PC-3 (cell line): ENCODE results near the gene SEL1L2. TPM values are rescaled to one million over a fixed set of nuclear protein-coding genes. Genes with fewer than 3 reads are reported as not detected.

Experiments used
- ATAC-seq: fragments of 200-7000 bp; cut with Tn5 transposase; 2 replicates; pipeline ENCODE4 v1.9.1; 2020; ENCODE audit warnings: mild to moderate bottlenecking, moderate library complexity
- BruUV-seq: library from RNA; stranded (reverse); fragments of 400-500 nt; replicated peaks from 2 replicates; lab custom pipeline; 2021; lab: Mats Ljungman, UMichigan
- CTCF ChIA-PET: fragments of 300-600 bp; sonication (Branson Sonifier 250); formaldehyde crosslinking; loops from one replicate; lab custom pipeline; 2022; ENCODE audit warnings: antibody characterized with exemption; lab: Charles Lee
- POLR2A ChIA-PET: fragments of 300-600 bp; sonication (Branson Sonifier 250); formaldehyde crosslinking; loops from one replicate; lab custom pipeline; 2022; ENCODE audit warnings: antibody characterized with exemption; ENCODE audit not compliant: unreplicated experiment; lab: Charles Lee
- DNase-seq: peaks from one replicate; pipeline ENCODE4 v3.0.0-alpha.2; 2015
- H2AFZ ChIP-seq: fragments of 300-600 bp; sonication (generic); 2 replicates; pipeline ENCODE4 v1.6.0; 2016; ENCODE audit warnings: antibody characterized with exemption, low read length
- H3F3A ChIP-seq: fragments of 300-600 bp; sonication (generic); one replicate; pipeline ENCODE4 v1.6.0; 2017; ENCODE audit warnings: antibody characterized with exemption, low read length, control low read depth, mild to moderate bottlenecking; ENCODE audit not compliant: unreplicated experiment
- H3K27ac ChIP-seq: fragments of 300-600 bp; sonication (generic); 2 replicates; pipeline ENCODE4 v1.5.1; 2016; ENCODE audit warnings: mild to moderate bottlenecking, low read length
- H3K27me3 ChIP-seq: fragments of 300-600 bp; sonication (generic); 2 replicates; pipeline ENCODE4 v1.6.1; 2016; ENCODE audit warnings: low read length, mixed read lengths
- H3K36me3 ChIP-seq: fragments of 300-600 bp; sonication (generic); 2 replicates; pipeline ENCODE4 v1.6.1; 2016; ENCODE audit warnings: low read depth, mixed run types, low read length, mixed read lengths
- H3K4me1 ChIP-seq: fragments of 300-600 bp; sonication (generic); 2 replicates; pipeline ENCODE4 v1.5.1; 2016; ENCODE audit warnings: low read length; ENCODE audit not compliant: insufficient read depth
- H3K4me2 ChIP-seq: fragments of 300-600 bp; sonication (generic); 2 replicates; pipeline ENCODE4 v1.6.0; 2016; ENCODE audit warnings: low read length
- H3K4me3 ChIP-seq: fragments of 300-600 bp; sonication (generic); 2 replicates; pipeline ENCODE4 v1.5.1; 2016; ENCODE audit warnings: mild to moderate bottlenecking, low read length, mixed read lengths
- H3K79me2 ChIP-seq: fragments of 300-600 bp; sonication (generic); 2 replicates; pipeline ENCODE4 v1.6.1; 2017; ENCODE audit warnings: low read length, mixed read lengths
- H3K9ac ChIP-seq: fragments of 300-600 bp; sonication (generic); 2 replicates; pipeline ENCODE4 v1.6.0; 2016; ENCODE audit warnings: mild to moderate bottlenecking, low read length
- H3K9me2 ChIP-seq: fragments of 300-600 bp; sonication (generic); replicated peaks from 2 replicates; pipeline ENCODE4 v1.6.1; 2016; ENCODE audit warnings: mixed run types, low read length, mixed read lengths
- H3K9me3 ChIP-seq: fragments of 300-600 bp; sonication (generic); 2 replicates; pipeline ENCODE4 v1.6.1; 2016; ENCODE audit warnings: low read length, mixed read lengths
- H4K20me1 ChIP-seq: fragments of 300-600 bp; sonication (generic); 2 replicates; pipeline ENCODE4 v1.6.1; 2016; ENCODE audit warnings: low read length, mixed read lengths
- EZH2 ChIP-seq: fragments of 300-600 bp; sonication (generic); IDR thresholded peaks from one replicate; pipeline ENCODE4 v1.6.1; 2017; ENCODE audit warnings: antibody characterized with exemption, mild to moderate bottlenecking, low read length; ENCODE audit not compliant: unreplicated experiment
- EZH2phosphoT487 ChIP-seq: fragments of 300-600 bp; sonication (generic); IDR thresholded peaks from 2 replicates; pipeline ENCODE4 v1.6.1; 2018; ENCODE audit warnings: mild to moderate bottlenecking, antibody characterized with exemption, low read length, borderline replicate concordance
- intact Hi-C: fragments of 100-400 bp; cut with micrococcal nuclease; formaldehyde crosslinking; loops from 2 replicates; pipeline ENCODE4 v1.9.0; 2023
- total RNA-seq: library from RNA; depleted of rRNA; stranded (reverse); fragments of >200 nt; gene quantifications from 2 replicates; pipeline ENCODE4 v1.2.3, GENCODE V29; 2014
- TF ChIP-seq, protein P1 (sequence below): fragments of 300-600 bp; sonication (generic); conservative IDR thresholded peaks from 2 replicates; pipeline ENCODE4 v1.5.1; 2017; ENCODE audit warnings: antibody characterized with exemption, low read depth, mild to moderate bottlenecking, low read length

Gene SEL1L2
- total RNA-seq, 1 experiment from 2014 or later: not detected

- POLR2A ChIA-PET: no interaction called here
- H3K4me3 ChIP-seq: no peak overlapping the region
- no peaks in the 10 kb centered on the region for H3K79me2 ChIP-seq
- CTCF ChIA-PET: interaction anchor here (0.7 kb wide), 1 partner anchor 97 kb away, joined by 3 read pairs; no protein-coding TSS in a partner anchor
- peaks cover 18% of the 10 kb centered on the region for H3K4me1 ChIP-seq
- H3K4me2 ChIP-seq: peak overlapping the region; percentile 41
- ATAC-seq (no peak), DNase-seq (peak; percentile 46)
- no peaks in the 10 kb centered on the region for H3K9me3 ChIP-seq
- BruUV-seq: no TSS peak
- H3K9me2 ChIP-seq: no peaks in the 10 kb centered on the region
- H3F3A ChIP-seq: no peaks in the 10 kb centered on the region
- H3K27ac ChIP-seq: no peak overlapping the region
- no peaks in the 10 kb centered on the region for H3K27me3 ChIP-seq
- intact Hi-C loops: no loop called here
- TF ChIP-seq, protein P1, sequence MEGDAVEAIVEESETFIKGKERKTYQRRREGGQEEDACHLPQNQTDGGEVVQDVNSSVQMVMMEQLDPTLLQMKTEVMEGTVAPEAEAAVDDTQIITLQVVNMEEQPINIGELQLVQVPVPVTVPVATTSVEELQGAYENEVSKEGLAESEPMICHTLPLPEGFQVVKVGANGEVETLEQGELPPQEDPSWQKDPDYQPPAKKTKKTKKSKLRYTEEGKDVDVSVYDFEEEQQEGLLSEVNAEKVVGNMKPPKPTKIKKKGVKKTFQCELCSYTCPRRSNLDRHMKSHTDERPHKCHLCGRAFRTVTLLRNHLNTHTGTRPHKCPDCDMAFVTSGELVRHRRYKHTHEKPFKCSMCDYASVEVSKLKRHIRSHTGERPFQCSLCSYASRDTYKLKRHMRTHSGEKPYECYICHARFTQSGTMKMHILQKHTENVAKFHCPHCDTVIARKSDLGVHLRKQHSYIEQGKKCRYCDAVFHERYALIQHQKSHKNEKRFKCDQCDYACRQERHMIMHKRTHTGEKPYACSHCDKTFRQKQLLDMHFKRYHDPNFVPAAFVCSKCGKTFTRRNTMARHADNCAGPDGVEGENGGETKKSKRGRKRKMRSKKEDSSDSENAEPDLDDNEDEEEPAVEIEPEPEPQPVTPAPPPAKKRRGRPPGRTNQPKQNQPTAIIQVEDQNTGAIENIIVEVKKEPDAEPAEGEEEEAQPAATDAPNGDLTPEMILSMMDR: no peak
- TF ChIP-seq EZH2 (no peak), EZH2phosphoT487 (no peak)
- no peak overlapping the region for H2AFZ ChIP-seq
- no peaks in the 10 kb centered on the region for H3K36me3 ChIP-seq
- no peak overlapping the region for H3K9ac ChIP-seq
- H4K20me1 ChIP-seq: no peaks in the 10 kb centered on the region
Observed at GRCh38 chr20:13922241-13922640, 68.2 kb downstream of the SEL1L2 start.

DNA sequence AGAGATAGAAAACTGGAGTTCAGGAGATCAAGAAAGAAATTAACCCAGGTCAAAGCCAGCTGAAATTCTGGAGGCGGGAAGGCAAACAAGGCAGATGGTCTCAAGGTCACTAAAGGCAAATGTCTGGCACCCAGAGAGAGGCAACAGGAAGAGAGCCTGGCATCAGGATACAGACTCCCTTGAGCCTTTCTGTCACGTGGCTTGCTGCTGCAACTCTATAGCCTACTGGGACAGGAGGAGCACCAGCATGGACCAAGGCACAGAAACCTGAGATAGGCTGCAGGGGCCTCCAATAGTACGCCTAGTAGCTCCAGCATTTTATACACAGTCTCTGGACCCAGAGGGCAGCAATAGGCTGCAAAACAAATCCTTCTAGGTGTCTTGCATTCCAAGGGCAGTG is 75.1 kb downstream of the SEL1L2 start:
- H3K27me3 ChIP-seq: no peaks in the 10 kb centered on the region
- no peak overlapping the region for H2AFZ ChIP-seq
- DNase-seq (no peak), ATAC-seq (peak; percentile 46)
- H3K9me3 ChIP-seq: no peaks in the 10 kb centered on the region
- H3K36me3 ChIP-seq: no peaks in the 10 kb centered on the region
- TF ChIP-seq EZH2phosphoT487 (no peak), EZH2 (no peak)
- TF ChIP-seq, protein P1: no peak
- H3K4me2 ChIP-seq: no peak overlapping the region
- no peaks in the 10 kb centered on the region for H3K9me2 ChIP-seq
- no peak overlapping the region for H3K4me3 ChIP-seq
- CTCF ChIA-PET: no interaction called here
- no peaks in the 10 kb centered on the region for H3F3A ChIP-seq
- H3K79me2 ChIP-seq: no peaks in the 10 kb centered on the region
- intact Hi-C loops: no loop called here
- no TSS peak for BruUV-seq
- H3K4me1 ChIP-seq: no peaks in the 10 kb centered on the region
- POLR2A ChIA-PET: interaction anchor here (0.6 kb wide), 1 partner anchor 36 kb away, joined by 4 read pairs; no protein-coding TSS in a partner anchor
- H3K27ac ChIP-seq: no peak overlapping the region
- no peaks in the 10 kb centered on the region for H4K20me1 ChIP-seq
- no peak overlapping the region for H3K9ac ChIP-seq

DNA sequence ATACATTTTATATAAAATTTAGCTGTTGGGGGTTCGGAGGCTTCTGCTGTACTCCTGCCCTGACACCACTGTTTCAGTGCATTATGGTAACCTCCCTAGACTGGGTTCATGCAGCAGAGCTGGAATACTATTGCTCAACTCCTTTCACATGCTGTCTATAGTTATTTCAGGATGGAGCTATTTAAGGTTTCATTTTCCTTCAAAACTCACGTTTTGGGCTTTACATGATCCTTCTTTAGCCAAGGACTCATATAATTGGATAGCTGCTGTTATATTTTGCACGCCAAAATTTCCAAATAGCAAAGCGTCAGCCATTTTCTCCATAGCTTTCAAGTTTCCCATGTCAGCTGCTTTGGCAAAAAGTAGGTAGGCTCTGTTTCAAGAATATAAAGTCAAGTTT is 76.8 kb downstream of the SEL1L2 start:
- intact Hi-C loops: no loop called here
- Histone ChIP-seq H3K36me3 (no peaks in the 10 kb centered on the region), H3K27ac (no peak overlapping the region), H2AFZ (no peak overlapping the region), H4K20me1 (no peaks in the 10 kb centered on the region), H3K9me2 (no peaks in the 10 kb centered on the region), H3K9me3 (no peaks in the 10 kb centered on the region), H3K4me2 (no peak overlapping the region), H3F3A (no peaks in the 10 kb centered on the region), H3K4me1 (no peaks in the 10 kb centered on the region), H3K9ac (no peak overlapping the region), H3K27me3 (peaks cover 8% of the 10 kb centered on the region; the same call in 1 of the 2 replicates), H3K4me3 (no peak overlapping the region), H3K79me2 (no peaks in the 10 kb centered on the region)
- ATAC-seq (no peak), DNase-seq (no peak)
- BruUV-seq: no TSS peak
- ChIA-PET POLR2A (no interaction called here), CTCF (no interaction called here)
- no peak for TF ChIP-seq EZH2phosphoT487
- TF ChIP-seq EZH2: no peak
- TF ChIP-seq, protein P1: no peak
